Stimulated activated CD4-positive, alpha-beta T cell treated with anti-CD3 and anti-CD28 coated beads, Interleukin-15, amount 100 ng/mL, for 1 hour (primary cell): ENCODE data around the gene GNB1L.
"Not testable (repeated sequence)": the region's sequence is repeated elsewhere in the genome, so short reads cannot be mapped to it uniquely, and the experiment has no call there.

ENCODE experiments used
- DNase-seq, 2 donors: peaks; one replicate each; pipeline ENCODE4 v3.0.0-alpha.2; 2020; ENCODE audit warnings: low read depth in 1 of 2, low spot score in 1 of 2

Gene GNB1L

GRCh38 chr22:19798003-19798665 lies 56.5 kb downstream of the GNB1L start:
- no peak for DNase-seq

GRCh38 chr22:19797086-19798002 lies 57.3 kb downstream of the GNB1L start:
- no peak for DNase-seq

- DNase-seq = no peak
Observed at GRCh38 chr22:19796160-19796559, 58.5 kb downstream of the GNB1L start.

- no peak for DNase-seq
Observed at GRCh38 chr22:19795617-19796008, 59.1 kb downstream of the GNB1L start.

GRCh38 chr22:19793661-19794310 lies 60.9 kb downstream of the GNB1L start:
- no peak for DNase-seq

- no peak for DNase-seq
Observed at GRCh38 chr22:19793161-19793560, 61.5 kb downstream of the GNB1L start.

GRCh38 chr22:19792383-19792896 lies 62.2 kb downstream of the GNB1L start:
- not testable (repeated sequence) for DNase-seq

GRCh38 chr22:19791894-19792293 lies 62.8 kb downstream of the GNB1L start:
- no peak for DNase-seq

- no peak for DNase-seq
Observed at GRCh38 chr22:19791243-19791642, 63.4 kb downstream of the GNB1L start.

GRCh38 chr22:19789828-19790227 lies 64.8 kb downstream of the GNB1L start:
- no peak for DNase-seq

- DNase-seq = no peak
Observed at GRCh38 chr22:19789406-19789805, 65.3 kb downstream of the GNB1L start.

GRCh38 chr22:19788661-19789225 lies 65.9 kb downstream of the GNB1L start:
- no peak for DNase-seq

GRCh38 chr22:19787849-19788141 lies 66.9 kb downstream of the GNB1L start:
- DNase-seq = no peak

- no peak for DNase-seq
Observed at GRCh38 chr22:19786959-19787848, 67.5 kb downstream of the GNB1L start.

GRCh38 chr22:19786264-19786585 lies 68.4 kb downstream of the GNB1L start:
- DNase-seq = no peak

- DNase-seq = no peak
Observed at GRCh38 chr22:19785461-19786263, 69.0 kb downstream of the GNB1L start.

- no peak for DNase-seq
Observed at GRCh38 chr22:19784384-19785175, 70.1 kb downstream of the GNB1L start.

GRCh38 chr22:19783586-19784383 lies 70.9 kb downstream of the GNB1L start:
- DNase-seq = no peak
